ENCODE measurements around the gene RAB1B. TPM values are rescaled to one million over a fixed set of nuclear protein-coding genes. Genes with fewer than 3 reads are reported as not detected.

The RAB1B gene
- total RNA-seq, 1 donor from 2014 or later: 72.7 TPM

DNA sequence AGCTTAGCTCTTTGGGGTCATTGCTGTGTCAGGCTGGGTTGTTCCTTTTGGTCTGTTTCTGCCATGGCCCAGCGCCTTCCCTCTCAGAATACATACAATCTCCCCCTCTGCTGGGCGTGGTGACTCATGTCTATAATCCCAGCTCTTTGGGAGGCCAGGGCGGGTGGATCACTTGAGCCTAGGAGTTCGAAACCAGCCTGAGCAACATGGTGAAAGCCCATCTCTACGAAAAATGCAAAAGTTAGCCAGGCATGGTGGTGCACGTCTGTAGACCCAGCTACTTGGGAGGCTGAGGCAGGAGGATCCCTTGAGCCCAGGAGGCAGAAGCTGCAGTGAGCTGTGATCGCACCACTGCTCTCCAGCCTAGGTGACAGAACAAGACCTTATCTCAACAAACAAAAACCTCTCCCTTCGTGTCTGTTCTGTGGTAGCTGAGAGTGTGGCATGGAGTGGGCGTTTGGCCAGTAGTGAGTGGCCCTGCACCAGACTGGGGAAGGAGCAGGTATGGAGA is 46.7 kb upstream of the RAB1B start:
- Histone ChIP-seq H3K36me3 (peaks cover 0 to 26% of the 10 kb centered on the region in 2 donors), H3K4me1 (no peaks in the 10 kb centered on the region), H3K9me3 (no peaks in the 10 kb centered on the region), H3K27ac (no peak overlapping the region), H3K4me3 (no peak overlapping the region), H3K27me3 (no peaks in the 10 kb centered on the region)
- DNase-seq (ENCODE audit: extremely low spot score in 2 of 2): peak in 1 of 2 donors; percentile 70
- TF ChIP-seq POLR2A (IDR thresholded peaks at IDR 0.05): no peak
- no peak for TF ChIP-seq POLR2AphosphoS5 (IDR thresholded peaks at IDR 0.05; ENCODE audit: insufficient read depth in 1 of 2, low read depth in 1 of 2)
- TF ChIP-seq, protein P1, sequence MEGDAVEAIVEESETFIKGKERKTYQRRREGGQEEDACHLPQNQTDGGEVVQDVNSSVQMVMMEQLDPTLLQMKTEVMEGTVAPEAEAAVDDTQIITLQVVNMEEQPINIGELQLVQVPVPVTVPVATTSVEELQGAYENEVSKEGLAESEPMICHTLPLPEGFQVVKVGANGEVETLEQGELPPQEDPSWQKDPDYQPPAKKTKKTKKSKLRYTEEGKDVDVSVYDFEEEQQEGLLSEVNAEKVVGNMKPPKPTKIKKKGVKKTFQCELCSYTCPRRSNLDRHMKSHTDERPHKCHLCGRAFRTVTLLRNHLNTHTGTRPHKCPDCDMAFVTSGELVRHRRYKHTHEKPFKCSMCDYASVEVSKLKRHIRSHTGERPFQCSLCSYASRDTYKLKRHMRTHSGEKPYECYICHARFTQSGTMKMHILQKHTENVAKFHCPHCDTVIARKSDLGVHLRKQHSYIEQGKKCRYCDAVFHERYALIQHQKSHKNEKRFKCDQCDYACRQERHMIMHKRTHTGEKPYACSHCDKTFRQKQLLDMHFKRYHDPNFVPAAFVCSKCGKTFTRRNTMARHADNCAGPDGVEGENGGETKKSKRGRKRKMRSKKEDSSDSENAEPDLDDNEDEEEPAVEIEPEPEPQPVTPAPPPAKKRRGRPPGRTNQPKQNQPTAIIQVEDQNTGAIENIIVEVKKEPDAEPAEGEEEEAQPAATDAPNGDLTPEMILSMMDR (IDR thresholded peaks at IDR 0.05): no peak
- intact Hi-C loops (cut with DNase I): loop anchor here (10.0 kb wide), 1 partner anchor 63 kb away; the partner anchor contains the start of gene YIF1A

DNA sequence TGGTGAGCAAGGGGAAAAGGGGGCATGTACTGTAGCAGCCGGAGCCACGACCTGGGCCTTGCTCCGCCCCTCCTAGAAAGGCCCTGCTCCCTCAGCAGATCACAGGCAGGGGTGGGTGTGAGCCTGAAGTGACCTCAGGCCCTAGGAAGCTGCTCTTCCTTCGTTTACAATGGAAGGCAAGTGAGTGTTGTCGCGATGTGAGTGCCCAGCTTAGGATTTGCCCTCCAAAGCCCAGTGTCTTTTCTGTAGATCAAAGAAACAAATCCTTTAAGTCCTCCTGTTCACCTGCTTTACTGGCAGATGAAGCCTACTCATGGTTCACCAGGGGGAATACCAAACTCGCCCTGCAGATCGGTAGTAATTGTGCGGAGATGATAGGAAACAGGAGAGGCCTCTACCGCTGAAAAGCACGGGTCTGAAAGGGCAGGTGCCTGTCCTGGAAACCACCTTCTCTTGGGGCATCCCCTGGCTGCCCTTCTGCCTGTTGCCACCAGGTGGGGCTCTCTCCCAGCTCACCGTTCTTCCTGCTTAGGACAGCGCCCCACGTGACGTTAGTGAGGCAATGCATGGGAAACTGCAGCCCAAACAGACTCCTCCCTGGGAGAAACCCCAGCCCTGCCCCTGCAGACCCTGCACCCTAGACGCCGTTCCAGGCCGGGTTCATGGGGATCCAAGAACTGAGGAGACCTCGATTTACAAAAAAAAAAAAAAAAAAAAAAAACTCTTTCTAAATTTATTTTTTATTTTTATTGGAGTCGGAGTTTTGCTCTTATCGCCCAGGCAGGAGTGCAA is 45.9 kb upstream of the RAB1B start:
- H3K4me3 ChIP-seq: no peak overlapping the region
- H3K9me3 ChIP-seq: no peaks in the 10 kb centered on the region
- peak in 1 of 2 donors; percentile 92 for DNase-seq (ENCODE audit: extremely low spot score in 2 of 2)
- intact Hi-C loops (cut with DNase I): loop anchor here (10.0 kb wide), 1 partner anchor 62 kb away; the partner anchor contains the start of gene YIF1A
- TF ChIP-seq POLR2AphosphoS5 (IDR thresholded peaks at IDR 0.05; ENCODE audit: insufficient read depth in 1 of 2, low read depth in 1 of 2): peak; percentile 15 to 84
- no peak for TF ChIP-seq POLR2A (IDR thresholded peaks at IDR 0.05)
- TF ChIP-seq, protein P1 (IDR thresholded peaks at IDR 0.05): peak; percentile 93 to 100 (median 99)
- no peaks in the 10 kb centered on the region for H3K27me3 ChIP-seq
- no peak overlapping the region for H3K27ac ChIP-seq
- H3K4me1 ChIP-seq: no peaks in the 10 kb centered on the region
- H3K36me3 ChIP-seq: peaks cover 0 to 22% of the 10 kb centered on the region in 2 donors

DNA sequence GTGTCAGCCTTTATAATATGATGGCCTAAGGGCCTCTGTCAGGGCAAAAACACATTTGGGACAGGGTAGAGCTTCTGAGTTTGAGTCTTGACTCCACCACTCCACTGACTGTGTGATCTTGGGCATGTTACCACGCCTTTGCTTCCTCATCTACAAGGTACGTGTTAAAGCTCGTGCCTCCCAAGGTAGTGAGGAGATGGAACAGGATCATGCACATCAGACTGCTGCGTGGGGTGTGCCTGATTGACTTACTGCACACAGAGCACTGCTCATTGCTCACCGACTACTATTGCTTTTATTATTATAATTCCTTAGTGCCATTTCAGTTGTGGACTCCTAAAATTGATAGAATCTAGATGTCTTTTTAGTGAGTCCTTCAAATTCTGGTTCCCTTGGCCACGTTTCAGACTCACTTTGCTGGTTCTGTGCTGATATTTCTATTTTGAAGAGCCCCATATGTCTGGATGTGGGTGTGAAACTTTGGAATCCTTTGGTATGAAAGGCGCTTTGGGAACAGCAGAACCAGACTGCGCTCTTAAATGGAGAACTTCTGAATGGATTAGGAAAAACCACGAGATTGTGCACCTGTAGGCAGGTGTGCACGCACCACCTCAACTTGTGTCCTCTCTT is 44.1 kb upstream of the RAB1B start:
- H3K27me3 ChIP-seq: no peaks in the 10 kb centered on the region
- TF ChIP-seq POLR2A (IDR thresholded peaks at IDR 0.05) (no peak), POLR2AphosphoS5 (IDR thresholded peaks at IDR 0.05; ENCODE audit: insufficient read depth in 1 of 2, low read depth in 1 of 2) (no peak)
- TF ChIP-seq, protein P1 (IDR thresholded peaks at IDR 0.05): no peak

DNA sequence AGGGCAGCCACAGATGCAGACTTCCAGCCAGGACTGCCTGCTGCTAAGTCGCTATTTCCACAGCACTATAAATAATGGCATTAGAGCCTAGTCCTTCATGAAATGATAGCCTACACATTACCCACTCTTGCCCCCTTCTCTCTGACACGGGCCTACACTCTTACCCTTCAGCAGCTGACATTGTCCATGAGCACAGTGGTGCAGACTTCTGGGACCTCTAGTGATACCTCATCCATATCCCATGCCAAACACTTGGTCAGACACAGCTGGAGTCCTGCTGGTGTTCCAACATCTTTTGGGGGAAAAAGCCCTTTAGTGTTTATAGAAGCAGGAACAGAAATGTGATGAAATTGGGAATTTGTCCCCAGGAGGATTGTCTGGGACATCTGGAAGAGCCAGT is 43.4 kb upstream of the RAB1B start:
- H3K36me3 ChIP-seq: peaks cover 0 to 18% of the 10 kb centered on the region in 2 donors

More for the DNA sequence above, 44.1 kb upstream of the RAB1B start:
- Histone ChIP-seq H3K9me3 (no peaks in the 10 kb centered on the region), H3K36me3 (peaks cover 0 to 25% of the 10 kb centered on the region in 2 donors), H3K4me3 (no peak overlapping the region), H3K27ac (no peak overlapping the region), H3K4me1 (no peaks in the 10 kb centered on the region)
- no peak for DNase-seq (ENCODE audit: extremely low spot score in 2 of 2)
- intact Hi-C loops (cut with DNase I): loop anchor here (10.0 kb wide), 1 partner anchor 60 kb away; the partner anchor contains the start of gene YIF1A

More for the DNA sequence above, 43.4 kb upstream of the RAB1B start:
- no peaks in the 10 kb centered on the region for H3K4me1 ChIP-seq
- no peaks in the 10 kb centered on the region for H3K9me3 ChIP-seq
- H3K27me3 ChIP-seq: no peaks in the 10 kb centered on the region
- DNase-seq (ENCODE audit: extremely low spot score in 2 of 2): no peak
- TF ChIP-seq POLR2AphosphoS5 (IDR thresholded peaks at IDR 0.05; ENCODE audit: insufficient read depth in 1 of 2, low read depth in 1 of 2) (no peak), POLR2A (IDR thresholded peaks at IDR 0.05) (no peak)
- TF ChIP-seq, protein P1 (IDR thresholded peaks at IDR 0.05): no peak
- H3K27ac ChIP-seq: no peak overlapping the region
- H3K4me3 ChIP-seq: no peak overlapping the region
- intact Hi-C loops (cut with DNase I): loop anchor here (10.0 kb wide), 1 partner anchor 60 kb away; the partner anchor contains the start of gene YIF1A

Measured in vagina (tissue), 2 donors.